PC-9 (cell line): ENCODE results near the gene GALE. TPM values are rescaled to one million over a fixed set of nuclear protein-coding genes. Genes with fewer than 3 reads are reported as not detected.
A peak's percentile ranks its signal among the peaks of the same experiment; 100 is the strongest.

ENCODE experiments used
- BruUV-seq: library from RNA; stranded (reverse); fragments of 400-500 nt; replicated peaks from 2 replicates; lab custom pipeline; 2021; lab: Mats Ljungman, UMichigan
- CTCF ChIA-PET: fragments of 300-600 bp; sonication (Branson Sonifier 250); formaldehyde crosslinking; loops from one replicate; lab custom pipeline; 2022; ENCODE audit warnings: antibody characterized with exemption; lab: Charles Lee
- POLR2A ChIA-PET: fragments of 300-600 bp; sonication (Branson Sonifier 250); formaldehyde crosslinking; loops from one replicate; lab custom pipeline; 2022; ENCODE audit warnings: antibody characterized with exemption; ENCODE audit not compliant: unreplicated experiment; lab: Charles Lee
- DNase-seq, 2 experiments: peaks; one replicate each; pipeline versions ENCODE4 v3.0.0 to v3.0.0-alpha.2; 2015 to 2022; ENCODE audit warnings: mixed read lengths in 1 of 2
- H2AFZ ChIP-seq: fragments of 200-600 bp; sonication (generic); 2 replicates; pipeline ENCODE4 v1.8.1; 2017; ENCODE audit warnings: antibody characterized with exemption
- H3F3A ChIP-seq: fragments of 200-600 bp; sonication (generic); 2 replicates; pipeline ENCODE4 v1.8.1; 2017; ENCODE audit warnings: antibody characterized with exemption, mild to moderate bottlenecking, low read depth; ENCODE audit not compliant: insufficient read depth
- H3K27ac ChIP-seq: fragments of 200-600 bp; sonication (generic); 2 replicates; pipeline ENCODE4 v1.6.1; 2016; ENCODE audit warnings: mixed run types
- H3K27me3 ChIP-seq: fragments of 200-600 bp; sonication (generic); 2 replicates; pipeline ENCODE4 v1.6.1; 2016; ENCODE audit warnings: low read depth, mixed run types; ENCODE audit not compliant: insufficient read depth
- H3K36me3 ChIP-seq: fragments of 200-600 bp; sonication (generic); 2 replicates; pipeline ENCODE4 v1.6.1; 2016; ENCODE audit warnings: low read depth, mixed run types
- H3K4me1 ChIP-seq: fragments of 200-600 bp; sonication (generic); replicated peaks from 2 replicates; pipeline ENCODE4 v1.6.1; 2016; ENCODE audit warnings: mixed run types; ENCODE audit not compliant: insufficient read depth
- H3K4me2 ChIP-seq: fragments of 200-600 bp; sonication (generic); 2 replicates; pipeline ENCODE4 v1.6.1; 2017; ENCODE audit warnings: mixed run types
- H3K4me3 ChIP-seq: fragments of 200-600 bp; sonication (generic); 2 replicates; pipeline ENCODE4 v1.6.1; 2016; ENCODE audit warnings: mixed run types
- H3K79me2 ChIP-seq: fragments of 200-600 bp; sonication (generic); 2 replicates; pipeline ENCODE4 v1.6.1; 2017; ENCODE audit warnings: low read depth, mixed run types
- H3K9me2 ChIP-seq: fragments of 200-600 bp; sonication (generic); 2 replicates; pipeline ENCODE4 v1.8.1; 2017; ENCODE audit warnings: mild to moderate bottlenecking; ENCODE audit not compliant: insufficient read depth
- H3K9me3 ChIP-seq: fragments of 200-600 bp; sonication (generic); 2 replicates; pipeline ENCODE4 v1.8.1; 2016; ENCODE audit warnings: low read depth; ENCODE audit not compliant: insufficient read depth
- H4K20me1 ChIP-seq: fragments of 200-600 bp; sonication (generic); 2 replicates; pipeline ENCODE4 v1.8.1; 2017; ENCODE audit not compliant: insufficient read depth
- EZH2 ChIP-seq: fragments of 200-600 bp; sonication (generic); IDR thresholded peaks from 2 replicates; pipeline ENCODE4 v1.8.0; 2017; ENCODE audit warnings: antibody characterized with exemption, low read depth
- intact Hi-C: fragments of 100-400 bp; cut with micrococcal nuclease; formaldehyde crosslinking; loops from one replicate; pipeline ENCODE4 v1.10.0; 2022; ENCODE audit not compliant: unreplicated experiment
- total RNA-seq: library from RNA; stranded (reverse); gene quantifications from 2 replicates; pipeline ENCODE4 v1.2.3, GENCODE V29; 2021
- TF ChIP-seq, protein P1 (sequence below): fragments of 200-600 bp; sonication (generic); conservative IDR thresholded peaks from 2 replicates; pipeline ENCODE4 v1.6.1; 2017; ENCODE audit warnings: mixed run types, antibody characterized with exemption, mild to moderate bottlenecking, moderate library complexity

The GALE gene
- total RNA-seq, 1 experiment from 2014 or later = 40.5 TPM

- peak overlapping the region; percentile 86 for H2AFZ ChIP-seq
- H3K9me3 ChIP-seq = no peaks in the 10 kb centered on the region
- CTCF ChIA-PET = interaction anchor here (0.5 kb wide), 1 partner anchor 25 kb away, joined by 4 read pairs; no protein-coding TSS in a partner anchor
- DNase-seq = no peak
- no peak overlapping the region for H3K27ac ChIP-seq
- TF ChIP-seq, protein P1, sequence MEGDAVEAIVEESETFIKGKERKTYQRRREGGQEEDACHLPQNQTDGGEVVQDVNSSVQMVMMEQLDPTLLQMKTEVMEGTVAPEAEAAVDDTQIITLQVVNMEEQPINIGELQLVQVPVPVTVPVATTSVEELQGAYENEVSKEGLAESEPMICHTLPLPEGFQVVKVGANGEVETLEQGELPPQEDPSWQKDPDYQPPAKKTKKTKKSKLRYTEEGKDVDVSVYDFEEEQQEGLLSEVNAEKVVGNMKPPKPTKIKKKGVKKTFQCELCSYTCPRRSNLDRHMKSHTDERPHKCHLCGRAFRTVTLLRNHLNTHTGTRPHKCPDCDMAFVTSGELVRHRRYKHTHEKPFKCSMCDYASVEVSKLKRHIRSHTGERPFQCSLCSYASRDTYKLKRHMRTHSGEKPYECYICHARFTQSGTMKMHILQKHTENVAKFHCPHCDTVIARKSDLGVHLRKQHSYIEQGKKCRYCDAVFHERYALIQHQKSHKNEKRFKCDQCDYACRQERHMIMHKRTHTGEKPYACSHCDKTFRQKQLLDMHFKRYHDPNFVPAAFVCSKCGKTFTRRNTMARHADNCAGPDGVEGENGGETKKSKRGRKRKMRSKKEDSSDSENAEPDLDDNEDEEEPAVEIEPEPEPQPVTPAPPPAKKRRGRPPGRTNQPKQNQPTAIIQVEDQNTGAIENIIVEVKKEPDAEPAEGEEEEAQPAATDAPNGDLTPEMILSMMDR = no peak
- no peak for TF ChIP-seq EZH2
- peak overlapping the region; percentile 87 for H3K4me2 ChIP-seq
- H3K27me3 ChIP-seq = no peaks in the 10 kb centered on the region
- BruUV-seq = TSS peak; percentile 92
- peak overlapping the region; percentile 82; the same call in 1 of the 2 replicates for H3K4me3 ChIP-seq
- H3K79me2 ChIP-seq = peaks cover 8% of the 10 kb centered on the region
- no peaks in the 10 kb centered on the region for H3K9me2 ChIP-seq
- no peaks in the 10 kb centered on the region for H3K36me3 ChIP-seq
- intact Hi-C loops = loop anchor here (1.0 kb wide), 1 partner anchor 39 kb away; no protein-coding TSS in a partner anchor
- H3F3A ChIP-seq = no peaks in the 10 kb centered on the region; the same call in 1 of the 2 replicates
- POLR2A ChIA-PET = interaction anchor here (0.8 kb wide), 1 partner anchor 39 kb away, joined by 7 read pairs; no protein-coding TSS in a partner anchor
- H4K20me1 ChIP-seq = no peaks in the 10 kb centered on the region
- H3K4me1 ChIP-seq = peaks cover 17% of the 10 kb centered on the region
Observed at GRCh38 chr1:23825762-23826522, 25.4 kb upstream of the GALE start.

DNA sequence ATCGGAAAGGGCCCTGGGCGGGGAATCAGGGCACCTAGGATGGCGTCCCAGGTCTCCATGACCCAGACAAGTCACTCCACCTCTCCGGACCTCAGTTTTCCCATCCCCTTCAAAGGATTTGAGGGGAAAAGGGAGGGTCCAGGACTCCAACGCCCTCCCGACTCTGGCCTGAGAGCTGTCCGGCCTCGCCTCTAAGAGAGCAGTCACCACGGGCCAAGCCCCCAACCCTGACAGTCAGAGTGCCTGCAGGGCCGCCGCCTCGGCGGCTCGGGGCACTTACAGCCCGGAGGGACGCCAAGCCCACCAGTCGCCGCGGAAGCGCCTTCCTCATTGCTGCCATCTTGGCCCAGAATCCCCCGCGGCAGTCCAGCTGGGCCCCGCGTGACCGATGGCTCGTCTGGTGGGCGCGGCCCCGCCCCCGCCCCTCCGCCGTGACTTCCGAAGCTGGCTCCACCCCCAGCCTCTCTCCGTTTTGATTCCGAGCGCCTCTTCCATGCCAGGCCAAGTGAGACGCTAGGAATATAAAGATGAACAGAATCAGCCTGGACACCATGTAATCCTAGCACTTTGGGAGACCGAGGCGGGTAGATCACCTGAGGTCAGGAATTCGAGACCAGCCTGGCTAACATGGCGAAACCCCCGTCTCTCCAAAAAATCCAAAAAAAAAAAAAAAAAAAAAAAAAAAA, 24.7 kb upstream of the GALE start, which contains the start of gene HMGCL:
Gene HMGCL (minus strand): TSS at position 354 of the 686 bp plus-strand sequence. CDS start 14 bp downstream, at position 340.
- TF ChIP-seq, protein P1 = no peak
- no peak for TF ChIP-seq EZH2
- H3K9me2 ChIP-seq = no peaks in the 10 kb centered on the region
- H3K4me3 ChIP-seq = peak within 1 kb of the TSS; percentile 82
- H4K20me1 ChIP-seq = no peaks in the 10 kb centered on the region
- peaks cover 8% of the 10 kb centered on the region for H3K79me2 ChIP-seq
- ChIA-PET POLR2A (interaction anchor here (0.8 kb wide), 1 partner anchor 40 kb away, joined by 7 read pairs; no protein-coding TSS in a partner anchor), CTCF (interaction anchor here (0.5 kb wide), 1 partner anchor 26 kb away, joined by 4 read pairs; no protein-coding TSS in a partner anchor)
- peak; percentile 69 to 79 for DNase-seq
- H3K4me1 ChIP-seq = peaks cover 10% of the 10 kb centered on the region
- no peaks in the 10 kb centered on the region; the same call in 1 of the 2 replicates for H3F3A ChIP-seq
- H2AFZ ChIP-seq = peak within 1 kb of the TSS; percentile 86
- intact Hi-C loops = loop anchor here (1.0 kb wide), 1 partner anchor 40 kb away; no protein-coding TSS in a partner anchor
- H3K27me3 ChIP-seq = no peaks in the 10 kb centered on the region
- no peaks in the 10 kb centered on the region for H3K9me3 ChIP-seq
- H3K4me2 ChIP-seq = peak within 1 kb of the TSS; percentile 87
- no TSS peak for BruUV-seq
- H3K36me3 ChIP-seq = no peaks in the 10 kb centered on the region
- H3K27ac ChIP-seq = no peak within 1 kb of the TSS

- intact Hi-C loops = loop anchor here (1.0 kb wide), 1 partner anchor 41 kb away; no protein-coding TSS in a partner anchor
- CTCF ChIA-PET = no interaction called here
- POLR2A ChIA-PET = interaction anchor here (0.6 kb wide), 1 partner anchor 204 kb away, joined by 4 read pairs; no protein-coding TSS in a partner anchor
Observed at GRCh38 chr1:23824711-23825075, 24.1 kb upstream of the GALE start.

More at GRCh38 chr1:23824711-23825075, 24.1 kb upstream of the GALE start:
- H3K4me2 ChIP-seq = peak overlapping the region; percentile 87
- H4K20me1 ChIP-seq = no peaks in the 10 kb centered on the region
- H3F3A ChIP-seq = no peaks in the 10 kb centered on the region
- H3K27ac ChIP-seq = no peak overlapping the region
- H3K27me3 ChIP-seq = no peaks in the 10 kb centered on the region
- TF ChIP-seq, protein P1 = no peak
- no peak for TF ChIP-seq EZH2
- H3K4me1 ChIP-seq = 0 out of 2 replicates have a peak, but pooled peaks cover 7% of the 10 kb centered on the region
- BruUV-seq = TSS peak; percentile 73
- peak overlapping the region; percentile 82 for H3K4me3 ChIP-seq
- H3K79me2 ChIP-seq = peaks cover 8% of the 10 kb centered on the region
- H3K9me2 ChIP-seq = no peaks in the 10 kb centered on the region
- no peaks in the 10 kb centered on the region for H3K36me3 ChIP-seq
- no peak for DNase-seq
- peak overlapping the region; percentile 86 for H2AFZ ChIP-seq
- no peaks in the 10 kb centered on the region for H3K9me3 ChIP-seq
